Bronchial epithelial cell (primary cell): ENCODE results near the gene KNSTRN. TPM values are rescaled to one million over a fixed set of nuclear protein-coding genes. Genes with fewer than 3 reads are reported as not detected.

Experiments
- DNase-seq: peaks from one replicate; pipeline ENCODE4 v3.0.0-alpha.2; 2010; ENCODE audit warnings: low read depth
- FAIRE-seq: peaks from 2 replicates; lab custom pipeline; 2011; peaks lifted over from hg19 to GRCh38; lab: Jason Lieb, UNC
- H3K27me3 ChIP-seq: 2 replicates; pipeline ENCODE4 v1.5.1; 2011; ENCODE audit warnings: low read length; ENCODE audit not compliant: control insufficient read depth, insufficient read depth
- H3K36me3 ChIP-seq: 2 replicates; pipeline ENCODE4 v1.5.1; 2011; ENCODE audit warnings: low read length; ENCODE audit not compliant: control insufficient read depth, insufficient read depth
- H3K4me3 ChIP-seq: 2 replicates; pipeline ENCODE4 v1.5.1; 2011; ENCODE audit warnings: mild to moderate bottlenecking, low read depth, low read length, control low read depth
- total RNA-seq: library from RNA; depleted of rRNA; stranded (reverse); fragments of >200 nt; gene quantifications from 2 replicates; pipeline ENCODE4 v1.2.1, GENCODE V29; 2014
- TF ChIP-seq, protein P1 (sequence below): IDR thresholded peaks from 2 replicates; pipeline ENCODE4 v1.5.1; 2011; ENCODE audit warnings: mild to moderate bottlenecking, moderate library complexity, low read length, control low read depth, inconsistent platforms; ENCODE audit not compliant: insufficient read depth, severe bottlenecking

Gene KNSTRN
- total RNA-seq, 1 donor from 2014 or later: 56.9 TPM

DNA sequence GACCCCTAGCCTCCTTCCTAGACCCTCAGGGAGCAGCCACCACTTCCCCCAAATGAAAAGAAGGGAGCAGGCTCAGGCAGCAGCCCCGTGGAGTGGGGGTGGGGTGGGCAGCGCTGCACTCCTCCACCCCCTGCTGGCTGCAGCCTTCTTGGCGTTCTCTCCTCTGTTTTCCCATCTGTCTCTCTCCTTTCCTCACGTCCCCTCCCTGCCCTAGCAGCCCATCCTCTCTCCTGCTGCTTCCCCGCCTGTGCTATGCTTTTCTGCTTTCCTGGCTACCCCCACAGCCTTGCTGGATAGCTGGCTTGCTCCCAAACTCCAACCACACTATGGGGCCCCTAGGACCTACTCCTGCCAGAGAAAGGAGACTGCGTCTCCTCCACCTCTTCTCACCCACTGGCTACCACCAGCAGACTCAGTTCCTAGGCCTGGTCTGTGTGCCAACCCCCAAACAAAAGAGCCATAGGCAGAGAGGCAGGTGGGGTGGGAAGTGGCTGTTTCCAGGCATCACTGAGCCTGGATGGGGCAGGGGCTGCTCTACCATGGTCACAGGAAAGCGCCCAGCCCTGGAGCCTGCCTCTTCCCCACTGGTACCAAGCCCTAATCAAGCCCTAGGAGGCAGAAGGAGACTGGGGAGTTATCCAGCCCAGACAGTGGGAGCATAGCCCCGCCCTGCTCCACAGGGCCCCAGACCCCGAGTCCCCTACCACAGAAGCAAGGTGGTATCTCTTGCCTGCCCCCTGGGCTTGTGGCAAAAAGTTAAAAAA lies 27.9 kb upstream of the KNSTRN start:
- DNase-seq (no peak), FAIRE-seq (no peak)
- H3K4me3 ChIP-seq: no peak overlapping the region
- TF ChIP-seq, protein P1, sequence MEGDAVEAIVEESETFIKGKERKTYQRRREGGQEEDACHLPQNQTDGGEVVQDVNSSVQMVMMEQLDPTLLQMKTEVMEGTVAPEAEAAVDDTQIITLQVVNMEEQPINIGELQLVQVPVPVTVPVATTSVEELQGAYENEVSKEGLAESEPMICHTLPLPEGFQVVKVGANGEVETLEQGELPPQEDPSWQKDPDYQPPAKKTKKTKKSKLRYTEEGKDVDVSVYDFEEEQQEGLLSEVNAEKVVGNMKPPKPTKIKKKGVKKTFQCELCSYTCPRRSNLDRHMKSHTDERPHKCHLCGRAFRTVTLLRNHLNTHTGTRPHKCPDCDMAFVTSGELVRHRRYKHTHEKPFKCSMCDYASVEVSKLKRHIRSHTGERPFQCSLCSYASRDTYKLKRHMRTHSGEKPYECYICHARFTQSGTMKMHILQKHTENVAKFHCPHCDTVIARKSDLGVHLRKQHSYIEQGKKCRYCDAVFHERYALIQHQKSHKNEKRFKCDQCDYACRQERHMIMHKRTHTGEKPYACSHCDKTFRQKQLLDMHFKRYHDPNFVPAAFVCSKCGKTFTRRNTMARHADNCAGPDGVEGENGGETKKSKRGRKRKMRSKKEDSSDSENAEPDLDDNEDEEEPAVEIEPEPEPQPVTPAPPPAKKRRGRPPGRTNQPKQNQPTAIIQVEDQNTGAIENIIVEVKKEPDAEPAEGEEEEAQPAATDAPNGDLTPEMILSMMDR: peak; percentile 76
- no peaks in the 10 kb centered on the region for H3K36me3 ChIP-seq
- peaks cover 6% of the 10 kb centered on the region for H3K27me3 ChIP-seq

DNA sequence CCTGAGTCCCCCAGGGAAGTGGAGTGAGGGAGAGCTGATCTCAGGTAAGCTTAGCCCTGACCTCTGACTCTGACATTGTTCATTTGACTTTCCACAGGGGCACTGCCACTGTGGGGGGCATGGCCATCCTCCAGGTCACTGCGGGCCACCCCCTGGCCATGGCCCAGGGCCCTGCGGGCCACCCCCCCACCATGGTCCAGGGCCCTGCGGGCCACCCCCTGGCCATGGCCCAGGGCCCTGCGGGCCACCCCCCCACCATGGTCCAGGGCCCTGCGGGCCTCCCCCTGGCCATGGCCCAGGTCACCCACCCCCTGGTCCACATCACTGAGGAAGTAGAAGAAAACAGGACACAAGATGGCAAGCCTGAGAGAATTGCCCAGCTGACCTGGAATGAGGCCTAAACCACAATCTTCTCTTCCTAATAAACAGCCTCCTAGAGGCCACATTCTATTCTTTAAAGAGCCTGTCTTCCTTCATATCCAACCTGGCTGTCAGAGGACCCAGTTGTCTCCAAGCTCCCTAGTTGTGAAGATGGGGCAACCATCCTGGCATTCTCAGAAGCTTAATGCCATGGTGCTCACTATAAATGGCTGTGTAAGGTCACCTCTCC lies 26.4 kb upstream of the KNSTRN start:
- TF ChIP-seq, protein P1: no peak
- no peaks in the 10 kb centered on the region for H3K36me3 ChIP-seq
- DNase-seq (no peak), FAIRE-seq (no peak)
- no peak overlapping the region for H3K4me3 ChIP-seq
- peaks cover 5% of the 10 kb centered on the region for H3K27me3 ChIP-seq

DNA sequence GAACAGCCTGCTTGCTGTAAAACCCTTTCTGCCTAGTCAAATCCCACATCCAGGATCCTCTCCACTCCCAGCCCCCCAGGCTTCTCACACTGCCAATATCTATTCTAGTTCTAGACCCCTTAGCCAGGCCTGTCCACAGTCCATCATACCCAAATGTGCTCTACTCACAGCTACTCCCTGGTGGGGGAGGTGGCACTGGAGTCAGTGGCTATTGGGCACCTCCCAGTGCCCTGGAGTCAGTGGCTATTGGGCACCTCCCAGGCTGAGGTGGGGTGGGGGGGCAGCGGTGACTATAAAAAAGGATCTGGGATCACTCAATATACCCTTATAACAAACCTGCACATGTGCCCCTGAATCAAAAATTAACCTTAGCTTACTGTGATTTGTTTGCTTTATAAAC lies 25.3 kb upstream of the KNSTRN start:
- no peak overlapping the region for H3K4me3 ChIP-seq
- H3K27me3 ChIP-seq: peaks cover 5% of the 10 kb centered on the region
- no peak for FAIRE-seq
- TF ChIP-seq, protein P1: no peak
- no peak for DNase-seq
- H3K36me3 ChIP-seq: no peaks in the 10 kb centered on the region

DNA sequence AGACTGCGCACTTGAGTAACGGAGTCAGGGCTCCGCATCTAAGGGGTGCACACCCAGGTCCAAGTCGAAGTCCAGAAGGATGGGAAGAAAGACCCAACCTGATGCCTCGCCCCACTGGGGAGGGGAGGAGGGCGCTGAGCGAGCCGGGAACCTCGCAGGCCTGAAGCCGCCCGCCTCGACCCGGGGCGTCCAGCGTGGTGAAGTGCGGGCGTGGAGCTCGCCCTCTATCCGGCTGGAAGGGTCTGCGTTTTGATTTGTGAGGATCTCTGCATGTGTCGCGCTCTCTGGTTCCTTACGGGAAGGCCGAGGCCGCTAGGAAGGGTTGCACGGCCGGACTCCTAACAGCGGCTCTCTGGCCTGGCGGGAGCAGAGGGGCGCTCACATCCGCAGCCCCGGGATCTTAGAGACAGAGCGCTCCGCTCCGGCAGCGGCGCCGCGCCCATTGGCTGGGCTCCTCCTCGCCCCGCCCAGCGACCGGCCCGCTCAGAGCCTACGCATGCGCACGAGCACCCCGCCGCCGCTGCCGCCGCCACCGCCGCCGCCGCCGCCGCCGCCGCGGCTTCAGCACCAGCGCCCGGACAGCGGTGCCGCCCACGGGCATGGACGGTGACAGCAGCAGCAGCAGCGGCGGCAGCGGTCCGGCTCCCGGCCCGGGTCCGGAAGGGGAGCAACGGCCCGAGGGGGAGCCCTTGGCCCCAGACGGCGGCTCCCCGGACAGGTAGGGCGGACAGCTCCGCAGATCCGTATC lies 24.6 kb upstream of the KNSTRN start, which contains the start of gene DISP2:
DISP2 (plus strand) TSS at position 497 of the 748 bp plus-strand sequence; CDS start at position 600, 103 bp downstream.
- no peaks in the 10 kb centered on the region for H3K36me3 ChIP-seq
- H3K27me3 ChIP-seq: peaks cover 5% of the 10 kb centered on the region
- H3K4me3 ChIP-seq: peak within 1 kb of the TSS; percentile 33
- DNase-seq (peak; percentile 56), FAIRE-seq (no peak)
- TF ChIP-seq, protein P1: no peak

DNA sequence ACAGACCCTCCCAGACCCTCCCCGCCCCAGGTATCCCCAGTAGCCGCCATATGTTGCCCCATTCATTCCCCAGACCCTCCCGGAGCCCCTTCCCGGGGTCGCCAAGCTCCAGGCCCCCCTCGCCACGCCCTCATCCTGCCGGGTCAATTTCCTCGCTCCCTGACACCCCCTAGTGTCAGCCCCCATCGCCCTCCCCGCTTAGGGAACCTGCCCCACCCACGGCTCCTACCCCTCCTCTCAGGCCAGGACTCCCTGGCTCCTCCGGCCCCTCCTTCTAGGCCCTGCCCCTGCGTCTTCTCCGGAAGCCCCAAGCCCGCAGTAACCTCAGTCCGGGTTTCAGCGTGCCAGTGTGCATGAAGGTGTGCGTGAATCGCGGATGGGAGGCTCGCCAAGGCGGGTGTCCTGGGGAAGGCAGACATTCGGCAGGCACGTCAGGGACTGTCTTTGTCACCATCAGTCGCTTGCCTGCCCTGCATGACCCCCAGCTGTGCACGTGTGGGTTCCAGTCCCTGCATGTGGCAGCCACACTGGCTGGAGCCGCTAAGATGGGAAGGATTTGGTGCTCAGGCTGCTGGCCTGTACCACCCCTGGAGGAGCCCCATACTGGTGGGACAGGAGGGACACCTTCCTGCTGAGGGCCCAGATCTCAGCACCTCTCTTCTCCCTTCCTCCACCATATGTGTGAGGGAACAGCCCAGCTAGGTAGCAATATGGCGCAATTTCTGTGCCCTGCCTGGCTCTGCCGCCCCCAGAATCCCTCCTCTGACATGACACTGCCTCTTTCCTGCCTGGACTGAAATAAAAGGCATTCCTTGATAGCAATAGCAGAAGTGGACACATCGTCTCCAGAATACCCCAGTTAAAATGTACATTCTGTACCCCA lies 23.8 kb upstream of the KNSTRN start:
- no peaks in the 10 kb centered on the region for H3K36me3 ChIP-seq
- TF ChIP-seq, protein P1: no peak
- FAIRE-seq (peak; percentile 60), DNase-seq (no peak)
- H3K4me3 ChIP-seq: peak overlapping the region; percentile 31
- H3K27me3 ChIP-seq: peaks cover 1% of the 10 kb centered on the region
